GM18867 (cell line): Measurements from ENCODE around the gene GABBR2.
"Not testable (repeated sequence)": the region's sequence is repeated elsewhere in the genome, so short reads cannot be mapped to it uniquely, and the experiment has no call there.

Experiments
- ATAC-seq: cut with Tn5 transposase; IDR thresholded peaks from one replicate; pipeline ENCODE4 v1.9.1; 2021; ENCODE audit warnings: mild to moderate bottlenecking, moderate library complexity; ENCODE audit not compliant: unreplicated experiment

Gene GABBR2

DNA sequence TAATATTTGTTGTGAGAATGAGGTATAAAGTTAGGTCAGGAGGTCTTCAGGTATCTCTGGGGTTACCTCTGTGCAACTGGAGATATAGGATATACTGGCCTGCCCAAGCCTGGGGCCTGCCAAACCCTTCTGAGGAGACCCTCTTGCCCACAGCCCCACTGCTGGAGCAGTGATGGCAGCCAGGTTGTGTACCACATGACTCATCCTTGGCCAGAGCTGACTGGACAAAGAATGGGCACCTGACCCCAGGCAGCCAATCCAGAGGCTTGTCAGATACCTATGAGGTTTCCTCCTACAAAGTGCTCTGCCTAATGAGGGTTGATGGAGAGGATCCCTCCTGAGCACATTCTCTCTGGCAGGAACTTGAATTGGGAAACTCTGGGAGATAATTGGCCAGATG is 397.2 kb downstream of the GABBR2 start:
- ATAC-seq, result no peak

DNA sequence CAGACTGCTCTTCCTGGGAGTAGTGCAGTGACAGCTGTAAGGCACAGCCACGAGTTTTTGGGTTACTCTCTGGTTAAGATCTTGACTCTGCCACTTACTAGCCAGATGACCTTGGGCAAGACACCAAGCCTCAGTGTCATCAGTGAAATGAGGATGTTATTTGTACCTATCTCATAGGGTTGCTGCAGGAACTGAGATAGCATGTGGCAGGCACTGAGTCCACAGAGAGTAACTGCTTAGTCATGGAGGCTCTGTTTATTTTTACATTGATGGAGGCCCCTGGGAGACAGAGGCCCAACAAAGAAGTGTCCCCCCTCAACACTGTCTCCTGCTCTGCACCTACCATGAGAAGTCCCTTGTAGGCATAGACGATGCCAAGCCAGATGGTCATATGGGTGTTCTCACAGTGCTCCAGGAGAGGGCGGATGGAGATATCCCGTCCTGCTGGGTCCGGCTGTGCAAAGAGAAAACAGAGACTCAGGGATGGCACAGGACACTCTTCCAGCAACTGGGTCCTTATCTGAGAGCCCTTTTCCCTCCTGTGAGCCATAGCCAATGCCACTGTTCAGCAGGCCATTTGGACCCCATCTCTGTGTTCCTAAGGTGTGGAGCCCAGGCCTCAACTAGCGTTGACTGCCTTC is 397.9 kb downstream of the GABBR2 start:
- no peak for ATAC-seq

DNA sequence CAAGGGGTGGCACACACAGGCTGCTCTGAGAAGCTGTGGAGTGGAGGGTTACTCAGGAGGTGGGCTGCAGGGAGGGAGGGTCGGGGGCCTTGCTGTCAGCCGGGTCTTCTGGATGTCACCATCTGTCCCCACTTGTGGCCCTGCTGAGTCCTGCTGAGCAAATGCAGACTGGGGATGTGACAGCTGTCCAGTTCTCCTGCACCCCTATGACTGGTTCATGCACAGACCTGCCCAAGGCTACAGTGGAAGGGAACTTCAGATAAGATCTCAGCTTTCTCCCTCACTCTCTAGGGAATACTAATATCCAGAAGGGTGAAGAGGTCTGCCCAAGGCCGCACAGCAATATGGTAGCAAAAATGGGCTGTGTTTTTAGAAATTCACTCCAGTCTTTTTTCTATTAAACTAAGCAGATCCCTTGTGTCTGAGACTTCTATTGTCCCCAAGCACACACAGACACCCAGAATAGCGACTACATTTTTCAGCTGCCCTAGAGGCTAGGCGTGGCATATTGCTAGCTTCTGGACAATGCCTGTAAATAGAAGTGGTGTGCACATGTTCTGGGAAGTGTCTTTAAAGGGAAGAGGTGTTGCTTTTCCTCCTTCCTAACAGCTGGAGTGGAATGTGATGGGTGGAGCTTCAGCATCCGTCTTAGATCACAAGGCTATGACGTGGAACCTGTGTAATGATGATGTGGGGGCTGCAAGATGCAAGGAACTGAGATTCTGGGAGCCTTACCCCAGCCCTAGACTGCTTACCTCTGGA is 402.2 kb downstream of the GABBR2 start:
- ATAC-seq, result no peak

DNA sequence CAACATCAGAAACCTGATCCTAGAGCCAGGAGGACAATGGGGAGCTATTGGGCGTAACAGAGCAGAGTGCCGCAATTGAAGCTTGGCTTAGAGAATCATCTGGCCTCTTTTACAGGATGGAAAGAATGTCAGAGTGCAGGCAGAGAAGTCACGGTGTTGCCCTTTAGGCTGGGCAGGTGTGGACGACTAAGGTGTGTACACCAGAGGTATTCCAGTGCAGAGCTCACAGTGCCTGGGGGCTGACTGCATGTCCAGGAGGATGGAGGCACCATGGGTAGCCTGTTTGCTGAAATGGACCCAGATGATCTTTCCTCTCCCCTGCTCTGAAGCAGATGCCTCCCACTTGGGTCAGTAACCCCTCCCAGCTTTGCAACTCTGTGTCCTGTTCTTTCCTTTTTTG is 404.4 kb downstream of the GABBR2 start:
- no peak for ATAC-seq

DNA sequence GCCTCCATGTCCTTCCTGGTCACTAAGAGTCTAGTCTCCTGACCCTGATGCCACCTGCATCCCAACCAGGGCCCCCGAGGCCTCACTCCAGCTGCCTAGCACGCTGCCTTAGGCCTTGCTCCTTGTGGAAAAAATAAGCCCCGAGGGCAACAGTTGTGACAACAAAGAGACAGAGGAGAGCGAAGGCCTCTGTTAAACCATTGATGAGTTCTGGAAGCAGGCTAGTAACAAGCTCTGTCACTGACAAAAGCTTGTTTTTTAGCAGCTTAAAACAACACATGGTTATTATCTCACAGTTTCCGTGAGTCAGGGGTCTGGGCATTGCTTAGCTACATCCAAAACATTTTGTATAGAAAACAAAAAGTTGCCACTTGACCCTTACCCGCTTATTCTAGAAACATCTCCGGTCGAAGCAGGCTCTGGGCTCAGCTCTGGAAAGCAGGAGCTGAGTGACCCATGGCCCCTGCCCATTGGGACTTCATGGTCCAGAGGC is 405.1 kb downstream of the GABBR2 start:
- no peak for ATAC-seq

DNA sequence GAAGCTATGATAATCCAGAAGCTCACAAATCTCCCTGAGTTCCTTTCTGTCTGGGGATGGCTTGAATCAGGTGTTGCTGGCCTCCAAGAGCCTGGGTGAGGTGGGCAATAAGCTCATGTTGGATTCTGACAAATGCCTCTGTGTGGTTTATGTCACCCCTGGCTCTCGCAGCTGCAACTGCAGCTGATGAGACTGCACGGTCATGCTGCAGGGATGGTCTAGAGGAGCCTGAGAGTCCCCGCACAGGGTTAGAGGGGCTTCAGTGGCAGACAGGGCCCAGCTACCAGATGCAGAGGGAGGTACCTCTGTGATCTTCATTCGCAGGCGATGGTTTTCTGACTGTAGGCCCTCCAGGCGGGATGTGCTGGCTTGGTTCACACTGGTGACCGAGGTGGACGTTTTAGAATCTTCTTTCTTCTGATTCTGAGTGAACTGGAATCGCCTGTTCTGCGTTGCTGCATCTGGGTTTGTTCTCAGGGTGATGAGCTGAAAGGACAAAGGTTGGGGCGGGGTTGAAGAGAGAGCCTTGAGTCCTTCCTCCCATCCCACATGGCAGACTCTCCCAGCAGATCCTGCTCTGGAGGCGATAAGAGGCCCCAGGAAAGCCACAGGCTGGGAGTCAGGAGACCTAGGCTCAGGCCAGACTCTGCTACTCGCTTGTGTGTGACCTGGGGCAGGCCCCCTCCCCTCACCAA is 405.6 kb downstream of the GABBR2 start:
- no peak for ATAC-seq

DNA sequence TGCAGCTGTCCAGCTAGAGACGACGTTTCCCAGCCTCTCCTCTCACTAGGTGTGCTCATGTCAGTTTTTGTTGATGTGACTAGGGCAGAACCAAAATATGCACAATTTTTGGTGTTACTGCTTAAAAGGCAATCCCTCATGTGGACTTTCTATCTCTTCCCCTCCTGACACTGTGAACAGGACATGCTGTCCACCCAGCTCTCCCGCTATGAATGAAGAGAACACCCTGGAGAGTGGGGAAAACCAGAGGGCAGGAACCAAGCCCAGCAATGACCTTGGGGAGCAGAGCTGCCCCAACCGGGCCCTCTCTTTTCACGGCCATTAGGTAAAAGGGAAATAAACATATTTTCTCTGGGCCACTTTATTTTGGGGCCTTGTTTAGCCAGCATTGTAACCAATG is 406.6 kb downstream of the GABBR2 start:
- no peak for ATAC-seq

DNA sequence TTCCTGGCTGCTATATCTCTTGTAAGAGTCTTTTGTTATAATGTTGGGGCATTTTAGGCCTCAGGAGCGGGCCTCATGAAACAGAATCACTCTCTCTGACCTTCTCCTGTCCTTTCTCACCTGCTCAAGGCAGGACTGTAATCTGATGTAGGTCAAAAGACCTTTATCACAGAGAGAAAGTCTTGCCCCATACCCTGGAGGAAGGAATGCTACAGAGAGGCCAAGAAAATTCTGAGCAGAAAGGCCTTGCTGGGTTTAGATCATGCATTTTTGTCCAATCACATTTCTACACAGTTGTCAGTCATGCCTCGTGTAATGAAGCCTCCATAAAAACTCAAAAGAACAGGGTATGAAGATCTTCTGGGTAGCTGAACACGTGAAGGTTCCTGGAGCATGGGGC is 408.1 kb downstream of the GABBR2 start:
- no peak for ATAC-seq

DNA sequence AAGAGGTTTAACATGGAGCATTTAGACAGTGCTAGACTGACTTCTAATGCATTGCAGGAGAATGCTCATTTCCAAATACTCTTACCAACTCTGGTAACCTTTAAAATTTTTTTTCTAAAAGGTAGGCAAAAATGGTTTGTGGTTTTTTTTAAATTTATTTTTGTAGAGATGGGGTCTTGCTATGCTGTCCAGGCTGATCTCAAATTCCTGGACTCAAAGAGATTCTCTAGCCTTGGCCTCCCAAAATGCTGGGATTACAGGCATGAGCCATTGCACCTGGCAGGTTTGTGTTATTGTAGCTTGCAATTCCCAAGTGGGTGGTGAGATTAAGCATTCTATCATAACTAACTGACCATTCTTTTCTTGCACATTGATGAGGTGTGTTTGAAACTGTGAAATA is 410.3 kb downstream of the GABBR2 start:
- ATAC-seq, result no peak

DNA sequence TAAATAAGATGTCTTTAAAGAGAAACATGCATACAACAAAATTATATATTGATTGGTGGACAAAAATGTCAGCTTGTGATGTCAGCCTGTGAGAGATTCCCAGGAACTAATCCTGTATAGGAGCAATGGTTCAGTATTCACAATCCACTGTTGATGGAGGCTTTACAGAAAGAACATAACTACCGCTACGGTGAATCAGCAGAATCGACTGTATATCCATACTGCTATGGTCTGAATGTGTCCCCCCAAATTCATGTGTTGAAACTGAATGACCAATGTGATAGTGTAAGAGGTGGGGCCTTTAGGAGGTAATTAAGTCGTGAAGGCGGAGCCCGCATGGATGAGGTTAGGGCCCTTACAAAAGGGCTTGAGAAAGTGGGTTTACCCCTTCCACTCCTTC is 412.9 kb downstream of the GABBR2 start:
- ATAC-seq, result no peak

DNA sequence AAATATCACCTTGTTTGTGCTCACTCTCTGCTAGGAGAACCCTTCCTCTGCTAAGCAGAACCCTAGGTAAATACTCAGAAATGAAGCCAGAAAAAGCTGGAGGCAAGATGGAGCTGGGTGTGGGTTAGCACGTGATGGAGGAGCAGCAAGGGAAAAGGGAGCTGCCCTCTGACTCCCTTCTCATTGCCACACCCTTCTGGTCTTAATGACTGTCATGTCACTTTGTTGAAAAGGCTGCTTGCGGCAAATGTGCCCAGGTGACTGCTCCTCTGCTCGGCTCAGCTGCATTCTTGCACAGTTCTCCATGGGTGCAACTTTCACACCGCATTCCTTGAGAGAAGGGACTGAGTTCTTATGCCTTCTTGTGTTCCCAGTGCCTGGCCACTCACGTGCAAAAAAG is 416.9 kb downstream of the GABBR2 start:
- no peak for ATAC-seq

DNA sequence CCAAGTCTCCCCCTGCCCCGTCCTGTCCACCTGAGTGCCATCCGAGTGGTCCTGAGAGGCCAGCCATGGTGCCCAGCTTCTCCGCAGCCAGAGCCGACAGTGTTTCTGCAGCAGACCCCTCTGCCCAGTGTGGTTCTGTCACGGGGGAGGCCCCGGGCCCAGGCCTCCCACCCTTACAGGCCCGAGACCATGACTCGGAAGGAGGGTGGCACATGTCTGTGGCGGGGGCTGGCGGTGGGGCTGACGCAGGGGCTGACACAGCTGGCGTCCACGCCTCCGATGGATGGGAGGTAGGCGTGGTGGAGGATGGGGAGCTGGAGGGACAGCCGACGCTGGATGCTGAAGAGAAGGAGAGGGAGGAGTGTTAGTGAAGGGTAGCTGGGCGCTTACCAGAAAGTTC is 418.3 kb downstream of the GABBR2 start:
- ATAC-seq, result no peak

DNA sequence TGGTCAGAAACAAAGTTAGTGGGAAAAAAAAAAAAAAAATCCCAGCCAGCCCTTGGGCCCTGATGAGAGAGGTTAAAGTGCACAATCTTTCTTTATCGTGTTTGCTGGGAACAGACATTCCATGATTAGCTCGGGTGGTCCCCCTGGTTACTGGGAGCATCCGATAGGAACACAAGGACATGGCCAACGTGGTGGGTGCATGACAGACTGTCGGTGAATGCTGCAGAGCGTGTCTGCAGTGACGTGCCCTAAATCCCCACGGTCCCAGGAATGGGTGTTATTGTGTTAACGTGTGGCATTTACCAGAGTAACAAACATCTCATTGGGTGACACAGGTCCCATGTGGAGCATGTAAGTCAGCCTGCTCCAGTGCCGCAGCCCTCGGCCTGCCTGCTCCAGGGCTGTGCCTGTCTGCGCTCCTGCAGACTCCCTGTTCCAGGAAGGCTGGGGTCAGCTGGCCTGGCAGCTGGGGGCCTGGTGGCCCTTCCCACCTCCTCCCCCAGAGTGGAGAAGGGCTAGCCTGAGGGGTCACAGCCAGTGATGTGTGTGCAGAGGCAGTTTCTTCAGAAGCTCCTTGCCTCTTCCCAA is 419.0 kb downstream of the GABBR2 start:
- no peak for ATAC-seq

DNA sequence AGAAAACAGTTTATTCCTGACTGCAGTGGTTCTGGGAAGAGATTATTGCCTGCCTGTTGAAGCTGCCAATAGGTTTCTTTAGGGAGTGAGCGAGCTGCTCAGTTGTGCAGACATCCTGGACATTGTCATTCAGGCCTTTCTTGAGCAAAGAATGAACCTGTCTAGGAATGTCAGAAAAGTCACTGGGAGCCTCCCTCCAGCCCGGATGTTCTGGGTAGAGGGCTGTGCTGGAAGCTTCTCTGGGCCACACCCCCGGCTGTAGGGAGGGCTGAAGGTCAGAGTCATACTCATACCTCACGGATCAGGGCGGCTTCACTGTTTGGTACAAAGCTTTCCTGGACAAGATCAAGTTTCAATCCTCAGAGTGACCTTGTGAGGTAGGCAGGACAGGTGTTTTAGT is 419.9 kb downstream of the GABBR2 start:
- ATAC-seq, result no peak

DNA sequence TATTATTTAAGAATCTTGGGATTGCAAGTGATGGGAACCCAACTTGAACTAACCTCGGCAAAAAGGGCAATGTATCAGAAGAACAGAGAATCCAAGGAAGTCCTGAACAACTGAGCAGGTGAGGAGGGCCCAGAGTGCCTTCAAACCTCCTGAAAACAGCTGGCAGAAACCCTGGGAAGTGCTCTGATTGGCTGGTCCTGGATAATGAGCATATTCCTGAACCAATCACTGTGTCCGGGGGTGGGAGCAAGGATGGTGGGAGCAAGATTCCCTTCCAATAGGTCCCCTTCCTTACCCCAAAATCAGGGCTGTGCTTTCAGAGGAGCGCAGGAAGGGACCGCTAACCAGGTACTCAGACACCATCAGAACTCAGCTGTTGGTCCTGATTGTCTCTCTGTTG is 421.4 kb downstream of the GABBR2 start:
- ATAC-seq, result no peak

DNA sequence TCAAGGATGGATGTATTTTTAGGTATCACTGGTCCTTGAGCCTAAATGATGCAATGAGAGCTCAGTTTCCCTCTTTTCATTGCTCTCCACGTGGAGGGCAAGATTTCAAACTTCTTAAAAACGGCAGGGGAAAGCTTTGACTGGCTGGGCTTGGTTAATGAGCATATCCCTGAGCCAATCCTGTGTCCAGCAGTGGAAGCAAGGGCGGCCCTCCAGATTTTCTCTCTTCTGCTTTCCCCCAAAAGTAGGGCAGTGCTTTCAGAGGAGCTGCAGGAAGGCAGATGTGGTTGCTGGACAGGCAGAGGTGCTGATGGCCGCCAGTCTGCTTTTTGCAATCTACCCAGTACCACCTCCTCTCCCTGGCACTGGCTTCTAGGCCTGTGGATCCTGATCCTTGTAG is 423.3 kb downstream of the GABBR2 start:
- no peak for ATAC-seq

DNA sequence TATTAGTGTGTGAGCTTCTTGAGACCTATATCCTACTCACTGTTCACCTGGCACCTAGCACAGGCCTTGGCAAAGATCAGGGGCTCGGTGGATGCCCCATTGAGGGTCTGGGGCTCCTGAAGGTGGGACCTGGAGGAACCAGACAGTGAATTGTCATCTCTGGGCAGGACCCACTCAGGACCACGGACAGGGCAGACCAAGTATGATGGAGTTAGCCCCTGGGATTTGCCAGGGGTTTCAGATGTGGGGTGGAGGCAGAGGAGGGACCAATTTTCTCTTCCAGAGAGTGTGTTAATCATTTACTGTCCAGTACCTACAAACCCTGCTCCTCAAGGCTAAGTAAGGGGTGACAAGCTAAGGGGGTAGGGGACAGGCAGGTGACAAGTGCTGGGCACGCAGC is 424.0 kb downstream of the GABBR2 start:
- no peak for ATAC-seq

DNA sequence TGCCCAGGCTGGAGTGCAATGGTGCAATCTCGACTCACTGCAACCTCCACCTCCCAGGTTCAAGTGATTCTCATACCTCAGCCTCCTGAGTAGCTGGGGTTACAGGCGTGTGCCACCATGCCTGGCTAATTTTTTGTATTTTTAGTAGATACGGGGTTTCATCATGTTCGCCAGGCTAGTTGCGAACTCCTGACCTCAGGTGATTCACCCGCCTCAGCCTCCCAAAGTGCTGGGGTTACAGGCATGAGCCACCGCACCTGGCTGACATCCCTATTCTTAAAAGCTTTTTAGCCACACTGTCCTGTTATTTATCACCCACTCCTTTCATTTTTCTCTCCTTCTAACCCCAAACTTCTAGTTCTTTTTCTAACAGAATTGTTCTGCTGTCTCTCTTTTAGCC is 425.6 kb downstream of the GABBR2 start:
- not testable (repeated sequence) for ATAC-seq

DNA sequence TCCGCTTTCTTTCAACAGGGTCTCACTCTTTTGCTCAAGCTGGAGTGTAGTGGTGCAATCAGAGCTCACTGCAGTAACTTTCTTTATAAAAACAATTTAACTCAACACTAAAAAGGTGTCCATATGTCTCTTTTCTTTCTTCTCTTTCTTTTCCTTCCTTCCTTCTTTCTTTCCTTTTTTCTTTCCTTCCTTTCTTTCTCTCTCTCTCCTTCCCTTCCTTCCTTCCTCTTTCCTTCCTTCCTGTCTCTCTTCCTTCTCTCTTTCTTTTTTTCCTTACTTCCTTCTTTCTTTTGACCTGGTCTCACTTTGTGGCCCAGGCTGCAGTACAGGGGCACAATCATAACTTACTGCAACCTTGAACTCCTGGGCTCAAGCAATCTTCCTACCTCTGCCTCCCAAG is 427.5 kb downstream of the GABBR2 start:
- no peak for ATAC-seq

DNA sequence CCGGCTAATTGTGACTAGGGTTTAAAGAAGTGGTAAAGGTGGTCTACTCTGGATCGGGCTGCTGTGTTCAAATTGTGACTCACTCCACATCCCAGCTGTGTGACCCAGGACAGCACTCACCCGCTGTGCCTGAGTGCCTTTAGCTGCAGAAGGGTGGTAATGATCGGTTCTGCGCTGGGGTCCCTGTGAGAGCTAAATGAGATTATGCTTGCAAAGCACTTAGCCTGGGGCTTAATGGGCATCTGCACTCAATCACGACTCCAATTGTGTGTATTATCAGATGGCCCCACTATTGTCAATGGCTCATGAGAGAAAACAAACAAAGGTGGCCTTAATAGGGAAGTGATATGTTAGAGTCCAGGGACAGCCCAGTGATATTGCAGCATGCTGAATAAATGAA is 428.2 kb downstream of the GABBR2 start:
- ATAC-seq, result no peak

DNA sequence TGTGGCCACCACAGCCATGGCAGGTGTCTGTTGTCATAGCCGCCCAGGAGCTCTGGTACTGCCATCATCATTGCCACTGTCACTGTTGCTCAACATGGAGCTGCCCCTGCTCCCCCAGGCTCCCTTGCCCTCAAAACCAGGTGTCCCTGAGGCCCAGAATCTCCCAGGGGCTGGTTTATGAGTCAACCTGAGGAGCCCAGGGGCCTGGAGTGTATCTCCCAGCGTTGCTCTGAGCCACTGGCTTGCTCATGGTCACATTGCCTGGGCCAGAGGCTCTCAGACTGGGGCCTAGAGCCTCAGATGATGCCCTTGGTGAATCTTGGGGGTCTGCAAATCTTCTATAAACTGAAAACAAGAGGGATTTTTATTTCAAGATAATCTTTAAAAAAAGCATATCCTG is 428.6 kb downstream of the GABBR2 start:
- no peak for ATAC-seq
